NK-92 (cell line): ENCODE results near the gene STXBP5.

Experiments
- DNase-seq: peaks from one replicate; lab custom pipeline; 2025; ENCODE audit not compliant: unreplicated experiment; lab: John Stamatoyannopoulos, UW

Gene STXBP5

GRCh38 chr6:147287869-147288271 is 83.7 kb downstream of the STXBP5 start:
- DNase-seq = no peak

- no peak for DNase-seq
Observed at GRCh38 chr6:147297124-147297523, 92.9 kb downstream of the STXBP5 start.

GRCh38 chr6:147297663-147298316 is 93.6 kb downstream of the STXBP5 start:
- no peak for DNase-seq

GRCh38 chr6:147298461-147298860 is 94.2 kb downstream of the STXBP5 start:
- no peak for DNase-seq

- DNase-seq = no peak
Observed at GRCh38 chr6:147299035-147299434, 94.8 kb downstream of the STXBP5 start.

- no peak for DNase-seq
Observed at GRCh38 chr6:147301070-147301469, 96.9 kb downstream of the STXBP5 start.

- no peak for DNase-seq
Observed at GRCh38 chr6:147304016-147304415, 99.8 kb downstream of the STXBP5 start.

GRCh38 chr6:147310521-147310920 is 106.3 kb downstream of the STXBP5 start:
- no peak for DNase-seq

GRCh38 chr6:147311218-147311617 is 107.0 kb downstream of the STXBP5 start:
- no peak for DNase-seq

- DNase-seq = no peak
Observed at GRCh38 chr6:147321260-147321659, 117.0 kb downstream of the STXBP5 start.

GRCh38 chr6:147322299-147323162 is 118.3 kb downstream of the STXBP5 start:
- DNase-seq = no peak

- DNase-seq = no peak
Observed at GRCh38 chr6:147325557-147325956, 121.3 kb downstream of the STXBP5 start.

- no peak for DNase-seq
Observed at GRCh38 chr6:147331401-147331800, 127.2 kb downstream of the STXBP5 start.

GRCh38 chr6:147337921-147338320 is 133.7 kb downstream of the STXBP5 start:
- DNase-seq = no peak

- DNase-seq = no peak
Observed at GRCh38 chr6:147341486-147341885, 137.3 kb downstream of the STXBP5 start.

GRCh38 chr6:147345902-147346301 is 141.7 kb downstream of the STXBP5 start:
- no peak for DNase-seq

- no peak for DNase-seq
Observed at GRCh38 chr6:147347179-147347881, 143.1 kb downstream of the STXBP5 start.

GRCh38 chr6:147347882-147348575 is 143.8 kb downstream of the STXBP5 start:
- DNase-seq = no peak

- DNase-seq = no peak
Observed at GRCh38 chr6:147361311-147361981, 157.2 kb downstream of the STXBP5 start.

GRCh38 chr6:147366290-147366689 is 162.1 kb downstream of the STXBP5 start:
- no peak for DNase-seq

- no peak for DNase-seq
Observed at GRCh38 chr6:147371325-147371724, 167.1 kb downstream of the STXBP5 start.
